SU-DHL-6 (cell line): ENCODE measurements around the gene ERH.

Experiments used
- EZH2phosphoT487 ChIP-seq: fragments of 200-600 bp; sonication (generic), shearing (Covaris generic); conservative IDR thresholded peaks from 2 replicates; pipeline ENCODE4 v1.6.1; 2018; ENCODE audit warnings: mild to moderate bottlenecking, antibody characterized with exemption, low read length, moderate library complexity, mixed read lengths
- TF ChIP-seq, protein P1 (sequence below): fragments of 200-600 bp; sonication (generic); IDR thresholded peaks from one replicate; pipeline ENCODE4 v1.5.1; 2017; ENCODE audit warnings: antibody characterized with exemption, mild to moderate bottlenecking, low read length, moderate library complexity; ENCODE audit not compliant: insufficient read depth, poor library complexity, severe bottlenecking

GRCh38 chr14:69387311-69387710, 10.8 kb downstream of the ERH start:
- TF ChIP-seq, protein P1, sequence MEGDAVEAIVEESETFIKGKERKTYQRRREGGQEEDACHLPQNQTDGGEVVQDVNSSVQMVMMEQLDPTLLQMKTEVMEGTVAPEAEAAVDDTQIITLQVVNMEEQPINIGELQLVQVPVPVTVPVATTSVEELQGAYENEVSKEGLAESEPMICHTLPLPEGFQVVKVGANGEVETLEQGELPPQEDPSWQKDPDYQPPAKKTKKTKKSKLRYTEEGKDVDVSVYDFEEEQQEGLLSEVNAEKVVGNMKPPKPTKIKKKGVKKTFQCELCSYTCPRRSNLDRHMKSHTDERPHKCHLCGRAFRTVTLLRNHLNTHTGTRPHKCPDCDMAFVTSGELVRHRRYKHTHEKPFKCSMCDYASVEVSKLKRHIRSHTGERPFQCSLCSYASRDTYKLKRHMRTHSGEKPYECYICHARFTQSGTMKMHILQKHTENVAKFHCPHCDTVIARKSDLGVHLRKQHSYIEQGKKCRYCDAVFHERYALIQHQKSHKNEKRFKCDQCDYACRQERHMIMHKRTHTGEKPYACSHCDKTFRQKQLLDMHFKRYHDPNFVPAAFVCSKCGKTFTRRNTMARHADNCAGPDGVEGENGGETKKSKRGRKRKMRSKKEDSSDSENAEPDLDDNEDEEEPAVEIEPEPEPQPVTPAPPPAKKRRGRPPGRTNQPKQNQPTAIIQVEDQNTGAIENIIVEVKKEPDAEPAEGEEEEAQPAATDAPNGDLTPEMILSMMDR, result no peak
- TF ChIP-seq EZH2phosphoT487, result no peak
